Esophagus squamous epithelium (tissue), 4 donors: ENCODE data around the gene SPATA33.

Source experiments
- CTCF ChIP-seq, 6 experiments: fragments of 450-650 bp in 4 of 6; fragments of 200-600 bp in 2 of 6; sonication (generic) in 2 of 6; IDR thresholded peaks; one replicate each; pipeline ENCODE4 v1.5.1; 2016 to 2019; ENCODE audit warnings: antibody characterized with exemption in 6 of 6, mild to moderate bottlenecking in 4 of 6, moderate library complexity in 4 of 6
- POLR2A ChIP-seq, 4 donors: fragments of 450-650 bp; IDR thresholded peaks; one replicate each; pipeline ENCODE4 v1.6.1; 2017; ENCODE audit warnings: antibody characterized with exemption in 4 of 4, mild to moderate bottlenecking in 4 of 4, moderate library complexity in 3 of 4

- TF ChIP-seq CTCF (IDR thresholded peaks at IDR 0.05), result no peak
- TF ChIP-seq POLR2A (IDR thresholded peaks at IDR 0.05), result no peak
Measured at GRCh38 chr16:89613231-89613953, 44.2 kb upstream of the SPATA33 start, which contains the start of gene DPEP1.
